ENCODE results near the gene NCOA5. TPM values are rescaled to one million over a fixed set of nuclear protein-coding genes. Genes with fewer than 3 reads are reported as not detected.
A peak's percentile ranks its signal among the peaks of the same experiment; 100 is the strongest.

Gene NCOA5
- polyA plus RNA-seq, 4 donors = 56.9 to 63.8 (median 60.0) TPM

- no peak for DNase-seq (ENCODE audit: low read depth in 4 of 4, low spot score in 3 of 4)
Measured at GRCh38 chr20:46046588-46047310, 43.0 kb downstream of the NCOA5 start.

DNA sequence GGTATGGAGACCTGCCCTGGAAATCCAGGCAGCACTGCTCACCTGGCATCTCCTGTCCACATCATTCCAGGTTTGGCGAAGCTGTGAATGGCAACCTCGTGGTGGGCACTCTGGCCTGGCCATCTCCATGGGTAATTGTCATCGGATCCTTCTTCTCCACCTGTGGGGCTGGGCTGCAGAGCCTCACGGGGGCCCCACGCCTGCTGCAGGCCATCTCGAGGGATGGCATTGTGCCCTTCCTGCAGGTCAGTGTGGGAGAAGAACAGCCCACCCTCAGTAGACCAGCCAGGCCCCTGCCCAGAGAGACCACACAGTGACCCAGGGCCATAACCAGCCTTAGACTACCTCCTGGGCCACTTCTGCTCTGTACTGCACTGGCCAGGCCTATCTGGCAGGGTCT lies 44.9 kb downstream of the NCOA5 start:
- DNase-seq (ENCODE audit: low read depth in 4 of 4, low spot score in 3 of 4) = no peak

GRCh38 chr20:46043556-46043955 lies 46.2 kb downstream of the NCOA5 start:
- no peak for DNase-seq (ENCODE audit: low read depth in 4 of 4, low spot score in 3 of 4)

GRCh38 chr20:46040902-46041535 lies 48.7 kb downstream of the NCOA5 start:
- DNase-seq (ENCODE audit: low read depth in 4 of 4, low spot score in 3 of 4) = peak; percentile 49 to 63 (median 60)

GRCh38 chr20:46037036-46037435 lies 52.7 kb downstream of the NCOA5 start:
- DNase-seq (ENCODE audit: low read depth in 4 of 4, low spot score in 3 of 4) = no peak

DNA sequence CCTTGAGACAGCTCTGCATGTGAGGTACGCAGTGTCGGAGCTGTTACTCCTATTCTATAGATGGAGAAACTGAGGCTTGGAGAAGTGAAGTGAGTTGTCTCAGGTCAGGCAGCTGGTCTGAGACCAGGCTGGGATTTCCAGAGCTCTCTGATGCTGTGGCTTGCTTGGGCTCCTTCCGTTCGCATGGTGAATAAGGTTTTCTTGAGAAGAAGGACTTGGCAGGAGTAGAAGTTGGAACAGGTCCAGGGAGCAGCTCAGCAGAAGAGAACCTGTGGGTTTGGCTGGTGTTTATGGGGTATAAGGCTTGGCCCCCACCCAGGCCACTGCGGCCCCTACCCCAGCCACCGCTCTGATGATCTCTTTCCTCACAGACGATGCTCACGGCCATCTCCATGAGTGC lies 53.4 kb downstream of the NCOA5 start:
- DNase-seq (ENCODE audit: low read depth in 4 of 4, low spot score in 3 of 4) = no peak

DNA sequence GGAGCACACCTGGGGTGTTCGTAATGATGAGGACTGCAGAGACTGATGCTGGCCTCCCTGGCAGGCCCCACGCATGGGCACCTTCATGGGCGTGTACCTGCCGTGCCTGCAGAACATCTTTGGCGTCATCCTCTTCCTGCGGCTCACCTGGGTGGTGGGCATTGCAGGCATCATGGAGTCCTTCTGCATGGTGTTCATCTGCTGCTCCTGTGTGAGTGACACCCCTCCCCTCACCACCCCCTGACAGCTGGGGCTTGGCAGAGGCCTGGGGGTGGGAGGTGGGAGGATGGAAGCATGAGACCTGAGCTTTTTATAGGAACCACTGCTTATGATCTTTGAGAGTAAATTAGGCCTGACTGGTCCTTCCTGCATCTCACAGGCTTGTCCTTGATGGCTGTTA lies 54.0 kb downstream of the NCOA5 start:
- DNase-seq (ENCODE audit: low read depth in 4 of 4, low spot score in 3 of 4) = no peak

DNA sequence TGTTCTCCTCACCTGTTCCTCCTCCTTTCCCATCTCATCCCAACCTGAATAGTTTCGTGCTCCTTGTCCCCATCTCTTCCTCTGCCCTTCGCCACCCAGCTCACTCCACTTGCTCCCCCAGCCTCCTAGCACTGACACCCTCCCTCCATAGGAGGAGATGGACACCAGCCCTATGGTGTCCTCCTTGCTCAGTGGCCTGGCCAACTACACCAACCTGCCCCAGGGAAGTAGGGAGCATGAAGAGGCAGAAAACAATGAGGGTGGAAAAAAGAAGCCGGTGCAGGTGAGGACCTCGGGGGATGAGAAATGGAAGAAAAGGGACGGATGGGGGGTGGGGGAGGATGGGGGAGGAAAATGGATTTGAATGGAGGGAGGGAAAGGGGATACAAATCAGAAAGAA lies 54.5 kb downstream of the NCOA5 start:
- DNase-seq (ENCODE audit: low read depth in 4 of 4, low spot score in 3 of 4) = no peak

- no peak for DNase-seq (ENCODE audit: low read depth in 4 of 4, low spot score in 3 of 4)
Measured at GRCh38 chr20:46034039-46034438, 55.7 kb downstream of the NCOA5 start.

- no peak for DNase-seq (ENCODE audit: low read depth in 4 of 4, low spot score in 3 of 4)
Measured at GRCh38 chr20:46031701-46032254, 58.0 kb downstream of the NCOA5 start.

- DNase-seq (ENCODE audit: low read depth in 4 of 4, low spot score in 3 of 4) = no peak
Measured at GRCh38 chr20:46031014-46031569, 58.7 kb downstream of the NCOA5 start.

DNA sequence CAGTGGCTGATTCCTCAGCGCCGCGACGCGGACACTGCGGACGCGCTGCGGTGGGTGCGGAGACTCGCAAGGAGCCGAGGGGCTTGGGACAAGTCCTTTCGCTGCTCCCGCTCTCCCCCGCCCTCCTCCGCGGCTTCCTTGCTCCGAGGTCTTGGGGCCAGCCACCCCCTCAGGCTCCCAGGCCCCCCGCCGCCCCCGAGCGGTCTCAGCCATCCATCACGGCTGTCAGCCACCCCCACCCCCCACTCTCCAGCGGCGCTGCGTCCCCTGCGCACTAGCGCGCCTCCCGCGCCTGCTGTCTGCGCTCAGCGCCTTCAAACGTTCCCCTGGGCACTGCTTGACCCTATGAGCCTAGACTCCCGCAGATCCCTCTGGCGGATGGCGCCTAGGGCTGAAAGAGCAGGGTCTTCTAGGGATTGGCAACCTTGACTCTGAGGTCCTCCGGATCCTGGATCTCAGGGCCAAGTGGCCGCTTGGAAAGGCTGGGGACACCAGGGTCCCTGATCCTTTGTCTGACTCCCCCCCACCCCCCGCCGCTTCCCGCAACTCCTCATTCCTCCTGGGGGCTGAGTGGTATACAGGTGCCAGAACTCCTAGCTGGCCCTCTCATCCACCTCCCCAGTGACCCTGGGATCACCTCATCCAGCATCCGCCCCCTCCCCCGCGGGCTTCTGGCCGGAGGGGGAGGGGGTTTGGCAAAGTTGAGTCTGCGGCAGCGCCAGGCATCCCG lies 59.3 kb downstream of the NCOA5 start:
- no peak for DNase-seq (ENCODE audit: low read depth in 4 of 4, low spot score in 3 of 4)

GRCh38 chr20:46028772-46029371 lies 60.9 kb downstream of the NCOA5 start, which contains the start of gene SLC12A5:
SLC12A5 (plus strand) TSS chr20:46029215; CDS start chr20:46029345, 130 bp downstream.
- DNase-seq (ENCODE audit: low read depth in 4 of 4, low spot score in 3 of 4) = no peak

- DNase-seq (ENCODE audit: low read depth in 4 of 4, low spot score in 3 of 4) = no peak
Measured at GRCh38 chr20:46028110-46028509, 61.7 kb downstream of the NCOA5 start.

DNA sequence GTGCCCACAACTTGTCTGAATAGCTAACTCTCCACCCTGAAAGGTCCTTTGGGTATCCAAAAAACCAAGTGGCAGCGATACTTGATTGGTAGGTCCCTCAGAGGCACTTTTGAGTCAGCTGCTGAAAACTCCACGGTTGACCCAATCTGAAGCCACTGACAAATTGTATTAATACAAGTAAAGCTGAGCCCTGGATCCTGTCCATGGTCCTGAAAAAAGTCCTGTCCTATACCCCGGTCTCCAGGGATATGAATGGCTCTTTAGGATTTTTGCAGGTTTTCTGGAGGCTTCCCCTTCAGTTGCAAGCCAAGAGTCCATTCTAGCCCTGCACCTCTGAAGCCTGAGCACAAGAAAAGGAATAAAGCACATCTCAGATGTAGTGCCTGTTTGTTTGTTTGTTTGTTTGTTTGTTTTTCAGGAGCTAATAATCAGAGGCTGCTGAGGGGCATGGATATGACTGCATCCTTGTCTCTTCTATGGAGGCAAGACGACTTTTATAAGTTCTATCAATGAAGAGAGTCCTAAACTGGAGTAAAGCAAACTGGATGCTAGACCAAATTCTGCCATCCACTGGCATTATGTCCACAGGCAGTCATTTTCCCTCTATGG lies 62.4 kb downstream of the NCOA5 start:
- peak in 3 of 4 donors; percentile 45 to 63 (median 58) for DNase-seq (ENCODE audit: low read depth in 4 of 4, low spot score in 3 of 4)

GRCh38 chr20:46025376-46025783 lies 64.4 kb downstream of the NCOA5 start:
- no peak for DNase-seq (ENCODE audit: low read depth in 4 of 4, low spot score in 3 of 4)

- no peak for DNase-seq (ENCODE audit: low read depth in 4 of 4, low spot score in 3 of 4)
Measured at GRCh38 chr20:46023999-46024398, 65.8 kb downstream of the NCOA5 start.

- DNase-seq (ENCODE audit: low read depth in 4 of 4, low spot score in 3 of 4) = no peak
Measured at GRCh38 chr20:46023148-46023484, 66.6 kb downstream of the NCOA5 start.

GRCh38 chr20:46022411-46023147 lies 67.2 kb downstream of the NCOA5 start:
- DNase-seq (ENCODE audit: low read depth in 4 of 4, low spot score in 3 of 4) = no peak

All from right renal pelvis (tissue), 4 donors.